IMR-90 (cell line): ENCODE data around the gene ACSM3.

ENCODE experiments used
- CHD1 ChIP-seq: IDR thresholded peaks from 2 replicates; pipeline ENCODE4 v1.6.1; 2012; ENCODE audit warnings: low read depth, low read length, improper control_type of control experiment
- POLR2A ChIP-seq: IDR thresholded peaks from 2 replicates; pipeline ENCODE4 v1.6.1; 2012; ENCODE audit warnings: mild to moderate bottlenecking, low read depth, low read length
- TF ChIP-seq, protein P1 (sequence below): conservative IDR thresholded peaks from 2 replicates; pipeline ENCODE4 v1.5.1; 2012; ENCODE audit warnings: mild to moderate bottlenecking, low read depth, low read length, improper control_type of control experiment
- TF ChIP-seq, protein P2 (sequence below): fragments of 150-350 bp; IDR thresholded peaks from 2 replicates; pipeline ENCODE4 v1.6.1; 2017; ENCODE audit warnings: mild to moderate bottlenecking, antibody characterized with exemption, low read length, low read depth
- TF ChIP-seq, protein P3 (sequence below): fragments of 150-350 bp; IDR thresholded peaks from 2 replicates; pipeline ENCODE4 v1.6.1; 2016; ENCODE audit warnings: low read depth, mild to moderate bottlenecking, low read length, moderate library complexity, borderline replicate concordance

DNA sequence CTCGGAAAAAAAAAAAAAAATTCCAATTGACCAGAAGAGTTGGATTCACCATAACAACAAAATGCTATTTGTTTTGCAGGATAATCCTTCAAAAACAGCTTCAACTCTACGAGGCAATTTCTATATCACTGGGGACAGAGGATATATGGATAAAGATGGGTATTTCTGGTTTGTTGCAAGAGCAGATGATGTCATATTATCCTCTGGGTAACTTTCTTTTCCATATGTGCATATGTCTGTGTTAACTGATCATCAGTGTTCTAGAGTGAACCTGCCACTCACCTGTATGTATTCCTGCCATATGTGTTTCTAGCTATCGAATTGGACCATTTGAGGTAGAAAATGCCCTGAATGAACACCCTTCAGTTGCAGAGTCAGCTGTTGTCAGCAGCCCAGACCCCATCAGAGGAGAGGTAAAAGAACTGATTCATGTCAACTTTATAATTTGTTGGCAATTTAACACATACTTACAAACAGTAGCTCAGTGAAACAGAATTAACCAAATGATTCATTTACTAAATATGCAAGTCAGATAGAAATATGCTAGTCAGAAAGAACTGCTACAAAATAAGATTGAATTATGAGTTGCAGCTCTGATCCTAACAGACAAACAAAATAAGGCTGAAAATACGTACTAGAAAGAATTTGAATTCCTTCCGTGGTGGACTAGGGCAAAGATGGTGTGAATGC is 28.3 kb downstream of the ACSM3 start:
- TF ChIP-seq, protein P1, sequence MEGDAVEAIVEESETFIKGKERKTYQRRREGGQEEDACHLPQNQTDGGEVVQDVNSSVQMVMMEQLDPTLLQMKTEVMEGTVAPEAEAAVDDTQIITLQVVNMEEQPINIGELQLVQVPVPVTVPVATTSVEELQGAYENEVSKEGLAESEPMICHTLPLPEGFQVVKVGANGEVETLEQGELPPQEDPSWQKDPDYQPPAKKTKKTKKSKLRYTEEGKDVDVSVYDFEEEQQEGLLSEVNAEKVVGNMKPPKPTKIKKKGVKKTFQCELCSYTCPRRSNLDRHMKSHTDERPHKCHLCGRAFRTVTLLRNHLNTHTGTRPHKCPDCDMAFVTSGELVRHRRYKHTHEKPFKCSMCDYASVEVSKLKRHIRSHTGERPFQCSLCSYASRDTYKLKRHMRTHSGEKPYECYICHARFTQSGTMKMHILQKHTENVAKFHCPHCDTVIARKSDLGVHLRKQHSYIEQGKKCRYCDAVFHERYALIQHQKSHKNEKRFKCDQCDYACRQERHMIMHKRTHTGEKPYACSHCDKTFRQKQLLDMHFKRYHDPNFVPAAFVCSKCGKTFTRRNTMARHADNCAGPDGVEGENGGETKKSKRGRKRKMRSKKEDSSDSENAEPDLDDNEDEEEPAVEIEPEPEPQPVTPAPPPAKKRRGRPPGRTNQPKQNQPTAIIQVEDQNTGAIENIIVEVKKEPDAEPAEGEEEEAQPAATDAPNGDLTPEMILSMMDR: no peak
- TF ChIP-seq POLR2A: no peak
- TF ChIP-seq, protein P2, sequence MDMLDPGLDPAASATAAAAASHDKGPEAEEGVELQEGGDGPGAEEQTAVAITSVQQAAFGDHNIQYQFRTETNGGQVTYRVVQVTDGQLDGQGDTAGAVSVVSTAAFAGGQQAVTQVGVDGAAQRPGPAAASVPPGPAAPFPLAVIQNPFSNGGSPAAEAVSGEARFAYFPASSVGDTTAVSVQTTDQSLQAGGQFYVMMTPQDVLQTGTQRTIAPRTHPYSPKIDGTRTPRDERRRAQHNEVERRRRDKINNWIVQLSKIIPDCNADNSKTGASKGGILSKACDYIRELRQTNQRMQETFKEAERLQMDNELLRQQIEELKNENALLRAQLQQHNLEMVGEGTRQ: no peak
- TF ChIP-seq CHD1: no peak
- TF ChIP-seq, protein P3, sequence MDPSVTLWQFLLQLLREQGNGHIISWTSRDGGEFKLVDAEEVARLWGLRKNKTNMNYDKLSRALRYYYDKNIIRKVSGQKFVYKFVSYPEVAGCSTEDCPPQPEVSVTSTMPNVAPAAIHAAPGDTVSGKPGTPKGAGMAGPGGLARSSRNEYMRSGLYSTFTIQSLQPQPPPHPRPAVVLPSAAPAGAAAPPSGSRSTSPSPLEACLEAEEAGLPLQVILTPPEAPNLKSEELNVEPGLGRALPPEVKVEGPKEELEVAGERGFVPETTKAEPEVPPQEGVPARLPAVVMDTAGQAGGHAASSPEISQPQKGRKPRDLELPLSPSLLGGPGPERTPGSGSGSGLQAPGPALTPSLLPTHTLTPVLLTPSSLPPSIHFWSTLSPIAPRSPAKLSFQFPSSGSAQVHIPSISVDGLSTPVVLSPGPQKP: no peak
